COLO829 (cell line): Measurements from ENCODE around the gene CNOT6.
"Not testable (repeated sequence)": the region's sequence is repeated elsewhere in the genome, so short reads cannot be mapped to it uniquely, and the experiment has no call there.

Experiments
- DNase-seq: peaks from one replicate; pipeline ENCODE4 v3.0.0; 2012; ENCODE audit warnings: low spot score

The CNOT6 gene

GRCh38 chr5:180471866-180472265, 22.3 kb upstream of the CNOT6 start:
- DNase-seq = no peak

- no peak for DNase-seq
Measured at GRCh38 chr5:180472269-180472668, 21.9 kb upstream of the CNOT6 start.

- not testable (repeated sequence) for DNase-seq
Measured at GRCh38 chr5:180473386-180473785, 20.8 kb upstream of the CNOT6 start.

GRCh38 chr5:180474569-180474968, 19.6 kb upstream of the CNOT6 start:
- DNase-seq = no peak

- not testable (repeated sequence) for DNase-seq
Measured at GRCh38 chr5:180475969-180476524, 18.1 kb upstream of the CNOT6 start.

GRCh38 chr5:180484813-180485212, 9.4 kb upstream of the CNOT6 start:
- no peak for DNase-seq

GRCh38 chr5:180486636-180487149, 7.5 kb upstream of the CNOT6 start:
- DNase-seq = no peak

- no peak for DNase-seq
Measured at GRCh38 chr5:180487556-180487955, 6.6 kb upstream of the CNOT6 start.

- DNase-seq = no peak
Measured at GRCh38 chr5:180491496-180491895, 2.7 kb upstream of the CNOT6 start.

- no peak for DNase-seq
Measured at GRCh38 chr5:180492226-180492903, 1.8 kb upstream of the CNOT6 start.

- DNase-seq = no peak
Measured at GRCh38 chr5:180494510-180495181, 467 bp downstream of the CNOT6 start.

GRCh38 chr5:180495292-180495691, 1.1 kb downstream of the CNOT6 start:
- DNase-seq = no peak

GRCh38 chr5:180495991-180496741, 2.0 kb downstream of the CNOT6 start:
- DNase-seq = no peak

- DNase-seq = not testable (repeated sequence)
Measured at GRCh38 chr5:180496806-180497205, 2.6 kb downstream of the CNOT6 start.

- DNase-seq = not testable (repeated sequence)
Measured at GRCh38 chr5:180497865-180498264, 3.7 kb downstream of the CNOT6 start.

GRCh38 chr5:180498378-180498777, 4.2 kb downstream of the CNOT6 start:
- no peak for DNase-seq

- no peak for DNase-seq
Measured at GRCh38 chr5:180499684-180500083, 5.5 kb downstream of the CNOT6 start.

GRCh38 chr5:180500300-180500699, 6.1 kb downstream of the CNOT6 start:
- not testable (repeated sequence) for DNase-seq

GRCh38 chr5:180507661-180508060, 13.5 kb downstream of the CNOT6 start:
- no peak for DNase-seq

- DNase-seq = no peak
Measured at GRCh38 chr5:180515294-180515693, 21.1 kb downstream of the CNOT6 start.

- not testable (repeated sequence) for DNase-seq
Measured at GRCh38 chr5:180515974-180516373, 21.8 kb downstream of the CNOT6 start.

- no peak for DNase-seq
Measured at GRCh38 chr5:180516440-180516839, 22.3 kb downstream of the CNOT6 start.
